HG03442 (cell line): ENCODE results near the gene IL22RA1.

Experiments
- ATAC-seq: cut with Tn5 transposase; IDR thresholded peaks from one replicate; pipeline ENCODE4 v1.9.1; 2021; ENCODE audit warnings: mild to moderate bottlenecking, moderate library complexity; ENCODE audit not compliant: unreplicated experiment

The IL22RA1 gene

GRCh38 chr1:24167008-24167407 lies 24.1 kb upstream of the IL22RA1 start:
- ATAC-seq: no peak

GRCh38 chr1:24165500-24165899 lies 22.6 kb upstream of the IL22RA1 start:
- no peak for ATAC-seq

GRCh38 chr1:24164004-24164403 lies 21.1 kb upstream of the IL22RA1 start:
- no peak for ATAC-seq

GRCh38 chr1:24162201-24162600 lies 19.3 kb upstream of the IL22RA1 start:
- ATAC-seq: no peak

GRCh38 chr1:24161270-24161669 lies 18.3 kb upstream of the IL22RA1 start:
- ATAC-seq: no peak

- ATAC-seq: no peak
These were observed 16.4 kb upstream of the IL22RA1 start for GRCh38 chr1:24159366-24159765.

- ATAC-seq: no peak
These were observed 15.1 kb upstream of the IL22RA1 start for GRCh38 chr1:24157918-24158481.

- ATAC-seq: no peak
These were observed 13.8 kb upstream of the IL22RA1 start for GRCh38 chr1:24156542-24157260.

GRCh38 chr1:24155011-24155782 lies 12.3 kb upstream of the IL22RA1 start:
- no peak for ATAC-seq

- no peak for ATAC-seq
These were observed 11.3 kb upstream of the IL22RA1 start for GRCh38 chr1:24154215-24154614.

- ATAC-seq: no peak
These were observed 9.9 kb upstream of the IL22RA1 start for GRCh38 chr1:24152631-24153494.

- no peak for ATAC-seq
These were observed 8.2 kb upstream of the IL22RA1 start for GRCh38 chr1:24151175-24151533.

- peak; percentile 65 for ATAC-seq
These were observed 7.6 kb upstream of the IL22RA1 start for GRCh38 chr1:24150234-24151174.

- ATAC-seq: no peak
These were observed 6.9 kb upstream of the IL22RA1 start for GRCh38 chr1:24149866-24150233.

GRCh38 chr1:24147816-24148215 lies 4.9 kb upstream of the IL22RA1 start:
- ATAC-seq: no peak

GRCh38 chr1:24147194-24147593 lies 4.3 kb upstream of the IL22RA1 start:
- no peak for ATAC-seq

- ATAC-seq: no peak
These were observed 1.5 kb downstream of the IL22RA1 start for GRCh38 chr1:24141311-24141997.

- ATAC-seq: no peak
These were observed 2.2 kb downstream of the IL22RA1 start for GRCh38 chr1:24140741-24141181.

- ATAC-seq: no peak
These were observed 3.0 kb downstream of the IL22RA1 start for GRCh38 chr1:24139841-24140425.
